Liver (tissue), 3 donors: ENCODE results near the gene C11orf21.

ENCODE experiments used
- ATF3 ChIP-seq: IDR thresholded peaks from 2 replicates; pipeline ENCODE4 v1.6.1; 2016; ENCODE audit warnings: antibody characterized with exemption
- FOXA2 ChIP-seq: IDR thresholded peaks from 2 replicates; pipeline ENCODE4 v1.6.1; 2016; ENCODE audit warnings: antibody characterized with exemption
- SP1 ChIP-seq: IDR thresholded peaks from 2 replicates; pipeline ENCODE4 v1.6.1; 2018; ENCODE audit warnings: antibody characterized with exemption, mild to moderate bottlenecking
- YY1 ChIP-seq: IDR thresholded peaks from 2 replicates; pipeline ENCODE4 v1.6.1; 2016; ENCODE audit warnings: antibody characterized with exemption, mild to moderate bottlenecking
- TF ChIP-seq, protein P1 (sequence below): fragments of 150-350 bp; IDR thresholded peaks from 2 replicates; pipeline ENCODE4 v1.5.1; 2017; ENCODE audit warnings: improper control_type of control experiment, low read depth, low read length; ENCODE audit not compliant: missing input control
- TF ChIP-seq, protein P2 (sequence below): IDR thresholded peaks from 2 replicates; pipeline ENCODE4 v1.6.1; 2016; ENCODE audit warnings: antibody characterized with exemption
- TF ChIP-seq, protein P3 (sequence below): IDR thresholded peaks from 2 replicates; pipeline ENCODE4 v1.6.1; 2016; ENCODE audit warnings: antibody characterized with exemption, mild to moderate bottlenecking
- donor health status: healthy.
- donor health status: healthy.

- TF ChIP-seq, protein P1, sequence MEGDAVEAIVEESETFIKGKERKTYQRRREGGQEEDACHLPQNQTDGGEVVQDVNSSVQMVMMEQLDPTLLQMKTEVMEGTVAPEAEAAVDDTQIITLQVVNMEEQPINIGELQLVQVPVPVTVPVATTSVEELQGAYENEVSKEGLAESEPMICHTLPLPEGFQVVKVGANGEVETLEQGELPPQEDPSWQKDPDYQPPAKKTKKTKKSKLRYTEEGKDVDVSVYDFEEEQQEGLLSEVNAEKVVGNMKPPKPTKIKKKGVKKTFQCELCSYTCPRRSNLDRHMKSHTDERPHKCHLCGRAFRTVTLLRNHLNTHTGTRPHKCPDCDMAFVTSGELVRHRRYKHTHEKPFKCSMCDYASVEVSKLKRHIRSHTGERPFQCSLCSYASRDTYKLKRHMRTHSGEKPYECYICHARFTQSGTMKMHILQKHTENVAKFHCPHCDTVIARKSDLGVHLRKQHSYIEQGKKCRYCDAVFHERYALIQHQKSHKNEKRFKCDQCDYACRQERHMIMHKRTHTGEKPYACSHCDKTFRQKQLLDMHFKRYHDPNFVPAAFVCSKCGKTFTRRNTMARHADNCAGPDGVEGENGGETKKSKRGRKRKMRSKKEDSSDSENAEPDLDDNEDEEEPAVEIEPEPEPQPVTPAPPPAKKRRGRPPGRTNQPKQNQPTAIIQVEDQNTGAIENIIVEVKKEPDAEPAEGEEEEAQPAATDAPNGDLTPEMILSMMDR = no peak
- TF ChIP-seq, protein P2, sequence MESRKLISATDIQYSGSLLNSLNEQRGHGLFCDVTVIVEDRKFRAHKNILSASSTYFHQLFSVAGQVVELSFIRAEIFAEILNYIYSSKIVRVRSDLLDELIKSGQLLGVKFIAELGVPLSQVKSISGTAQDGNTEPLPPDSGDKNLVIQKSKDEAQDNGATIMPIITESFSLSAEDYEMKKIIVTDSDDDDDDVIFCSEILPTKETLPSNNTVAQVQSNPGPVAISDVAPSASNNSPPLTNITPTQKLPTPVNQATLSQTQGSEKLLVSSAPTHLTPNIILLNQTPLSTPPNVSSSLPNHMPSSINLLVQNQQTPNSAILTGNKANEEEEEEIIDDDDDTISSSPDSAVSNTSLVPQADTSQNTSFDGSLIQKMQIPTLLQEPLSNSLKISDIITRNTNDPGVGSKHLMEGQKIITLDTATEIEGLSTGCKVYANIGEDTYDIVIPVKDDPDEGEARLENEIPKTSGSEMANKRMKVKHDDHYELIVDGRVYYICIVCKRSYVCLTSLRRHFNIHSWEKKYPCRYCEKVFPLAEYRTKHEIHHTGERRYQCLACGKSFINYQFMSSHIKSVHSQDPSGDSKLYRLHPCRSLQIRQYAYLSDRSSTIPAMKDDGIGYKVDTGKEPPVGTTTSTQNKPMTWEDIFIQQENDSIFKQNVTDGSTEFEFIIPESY = no peak
- TF ChIP-seq SP1 (no peak), FOXA2 (no peak), ATF3 (no peak), YY1 (no peak)
- TF ChIP-seq, protein P3, sequence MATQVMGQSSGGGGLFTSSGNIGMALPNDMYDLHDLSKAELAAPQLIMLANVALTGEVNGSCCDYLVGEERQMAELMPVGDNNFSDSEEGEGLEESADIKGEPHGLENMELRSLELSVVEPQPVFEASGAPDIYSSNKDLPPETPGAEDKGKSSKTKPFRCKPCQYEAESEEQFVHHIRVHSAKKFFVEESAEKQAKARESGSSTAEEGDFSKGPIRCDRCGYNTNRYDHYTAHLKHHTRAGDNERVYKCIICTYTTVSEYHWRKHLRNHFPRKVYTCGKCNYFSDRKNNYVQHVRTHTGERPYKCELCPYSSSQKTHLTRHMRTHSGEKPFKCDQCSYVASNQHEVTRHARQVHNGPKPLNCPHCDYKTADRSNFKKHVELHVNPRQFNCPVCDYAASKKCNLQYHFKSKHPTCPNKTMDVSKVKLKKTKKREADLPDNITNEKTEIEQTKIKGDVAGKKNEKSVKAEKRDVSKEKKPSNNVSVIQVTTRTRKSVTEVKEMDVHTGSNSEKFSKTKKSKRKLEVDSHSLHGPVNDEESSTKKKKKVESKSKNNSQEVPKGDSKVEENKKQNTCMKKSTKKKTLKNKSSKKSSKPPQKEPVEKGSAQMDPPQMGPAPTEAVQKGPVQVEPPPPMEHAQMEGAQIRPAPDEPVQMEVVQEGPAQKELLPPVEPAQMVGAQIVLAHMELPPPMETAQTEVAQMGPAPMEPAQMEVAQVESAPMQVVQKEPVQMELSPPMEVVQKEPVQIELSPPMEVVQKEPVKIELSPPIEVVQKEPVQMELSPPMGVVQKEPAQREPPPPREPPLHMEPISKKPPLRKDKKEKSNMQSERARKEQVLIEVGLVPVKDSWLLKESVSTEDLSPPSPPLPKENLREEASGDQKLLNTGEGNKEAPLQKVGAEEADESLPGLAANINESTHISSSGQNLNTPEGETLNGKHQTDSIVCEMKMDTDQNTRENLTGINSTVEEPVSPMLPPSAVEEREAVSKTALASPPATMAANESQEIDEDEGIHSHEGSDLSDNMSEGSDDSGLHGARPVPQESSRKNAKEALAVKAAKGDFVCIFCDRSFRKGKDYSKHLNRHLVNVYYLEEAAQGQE = no peak
These were observed 36.3 kb downstream of the C11orf21 start for GRCh38 chr11:2265396-2265795.
